Panc1 (cell line): ENCODE results near the gene LRRC43. TPM values are rescaled to one million over a fixed set of nuclear protein-coding genes. Genes with fewer than 3 reads are reported as not detected.

ENCODE experiments used
- ATAC-seq: fragments of 200-7000 bp; cut with Tn5 transposase; 2 replicates; pipeline ENCODE4 v1.9.1; 2020; ENCODE audit warnings: mild to moderate bottlenecking, moderate library complexity
- BruUV-seq: library from RNA; stranded (reverse); fragments of 400-500 nt; replicated peaks from 2 replicates; lab custom pipeline; 2021; lab: Mats Ljungman, UMichigan
- CTCF ChIA-PET: fragments of 300-600 bp; sonication (Branson Sonifier 250); formaldehyde crosslinking; loops from one replicate; lab custom pipeline; 2022; ENCODE audit warnings: antibody characterized with exemption; lab: Charles Lee
- POLR2A ChIA-PET: fragments of 300-600 bp; sonication (Branson Sonifier 250); formaldehyde crosslinking; loops from one replicate; lab custom pipeline; 2022; ENCODE audit warnings: antibody characterized with exemption; lab: Charles Lee
- DNase-seq: peaks from one replicate; pipeline ENCODE4 v3.0.0-alpha.2; 2010; ENCODE audit warnings: low read depth, low spot score
- H3K27ac ChIP-seq: 2 replicates; pipeline ENCODE4 v1.5.1; 2011; ENCODE audit warnings: mild to moderate bottlenecking, low read length, inconsistent platforms
- H3K27me3 ChIP-seq: fragments of 200-500 bp; sonication (Bioruptor generic); 2 replicates; pipeline ENCODE4 v1.6.0; 2014; ENCODE audit warnings: low read length, inconsistent platforms; ENCODE audit not compliant: control insufficient read depth, insufficient read depth
- H3K36me3 ChIP-seq: fragments of 200-500 bp; sonication (Bioruptor generic); 2 replicates; pipeline ENCODE4 v1.5.1; 2014; ENCODE audit warnings: inconsistent platforms, mild to moderate bottlenecking, low read length, moderate library complexity; ENCODE audit not compliant: control insufficient read depth, insufficient read depth
- H3K4me1 ChIP-seq: 2 replicates; pipeline ENCODE4 v1.5.1; 2011; ENCODE audit warnings: inconsistent platforms, mild to moderate bottlenecking, low read length, moderate library complexity; ENCODE audit not compliant: control insufficient read depth, insufficient read depth
- H3K4me3 ChIP-seq, 2 experiments: 2 replicates each; pipeline ENCODE4 v1.5.1; 2011 to 2012; ENCODE audit warnings: low read depth in 2 of 2, low read length in 2 of 2, mild to moderate bottlenecking in 2 of 2, inconsistent platforms in 1 of 2, moderate library complexity in 1 of 2
- H3K9me3 ChIP-seq: fragments of 200-500 bp; sonication (Bioruptor generic); 2 replicates; pipeline ENCODE4 v1.5.1; 2014; ENCODE audit warnings: low read depth, mild to moderate bottlenecking, inconsistent platforms, low read length, moderate library complexity; ENCODE audit not compliant: control insufficient read depth, insufficient read depth
- POLR2AphosphoS5 ChIP-seq: IDR thresholded peaks from 2 replicates; pipeline ENCODE4 v1.6.1; 2012; ENCODE audit warnings: mild to moderate bottlenecking, low read depth, low read length, moderate library complexity
- SIN3A ChIP-seq: IDR thresholded peaks from 2 replicates; pipeline ENCODE4 v1.6.1; 2012; ENCODE audit warnings: low read depth, mild to moderate bottlenecking, low read length, moderate library complexity, borderline replicate concordance; ENCODE audit not compliant: insufficient read depth
- TCF7L2 ChIP-seq: IDR thresholded peaks from 2 replicates; pipeline ENCODE4 v1.6.1; 2011; ENCODE audit warnings: mild to moderate bottlenecking, low read depth, low read length, inconsistent platforms
- in situ Hi-C: cut with HindIII; loops from 2 replicates; pipeline ENCODE4 v1.10.0; 2016; ENCODE audit warnings: low sequenced_read_pairs, low pct_unique_long_range_greater_than_20kb
- intact Hi-C: fragments of 100-400 bp; cut with micrococcal nuclease; formaldehyde crosslinking; loops from one replicate; pipeline ENCODE4 v1.10.0; 2022; ENCODE audit not compliant: unreplicated experiment
- total RNA-seq: library from RNA; stranded (reverse); gene quantifications from one replicate; pipeline ENCODE4 v1.2.1, GENCODE V29; 2021; ENCODE audit not compliant: unreplicated experiment
- TF ChIP-seq, protein P1 (sequence below): fragments of 450-650 bp; IDR thresholded peaks from 2 replicates; pipeline ENCODE4 v1.5.1; 2017; ENCODE audit warnings: mild to moderate bottlenecking
- TF ChIP-seq, protein P2 (sequence below), 2 experiments: IDR thresholded peaks; 2 replicates each; pipeline ENCODE4 v1.6.1; 2011 to 2012; ENCODE audit warnings: low read depth in 2 of 2, control low read depth in 1 of 2, low read length in 1 of 2, mild to moderate bottlenecking in 1 of 2, moderate library complexity in 1 of 2; ENCODE audit not compliant: insufficient read depth in 1 of 2

The LRRC43 gene
- total RNA-seq, 1 experiment from 2014 or later, result 1.5 TPM

DNA sequence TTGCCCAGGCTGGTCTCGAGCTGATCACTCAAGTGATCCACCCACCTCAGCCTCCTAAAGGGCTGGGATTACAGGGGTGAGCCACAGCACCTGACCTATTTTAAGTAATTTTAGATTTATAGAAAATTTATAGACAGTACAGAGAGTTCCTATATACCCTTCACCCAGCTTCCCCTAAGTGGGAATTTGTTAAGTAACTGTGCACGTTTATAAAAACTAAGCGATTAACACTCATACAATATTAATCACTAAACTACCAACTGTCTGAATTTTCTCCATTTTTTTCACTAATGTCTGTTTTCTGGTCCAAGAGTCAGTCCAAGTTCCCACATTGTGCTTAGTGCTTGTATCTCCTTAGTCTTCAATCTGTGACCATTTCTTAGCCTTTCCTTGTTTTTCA, 14.4 kb upstream of the LRRC43 start:
- no peaks in the 10 kb centered on the region for H3K9me3 ChIP-seq
- no peak overlapping the region for H3K4me3 ChIP-seq
- no peaks in the 10 kb centered on the region for H3K27me3 ChIP-seq
- ChIA-PET POLR2A (no interaction called here), CTCF (interaction anchor here (0.7 kb wide), 1 partner anchor 14 kb away, joined by 3 read pairs; no protein-coding TSS in a partner anchor)
- in situ Hi-C loops (no loop called here), intact Hi-C loops (no loop called here)
- H3K4me1 ChIP-seq, result no peaks in the 10 kb centered on the region
- no peak for DNase-seq
- H3K36me3 ChIP-seq, result no peaks in the 10 kb centered on the region
- no TSS peak for BruUV-seq
- no peak for ATAC-seq
- no peak overlapping the region for H3K27ac ChIP-seq
- TF ChIP-seq, protein P1, sequence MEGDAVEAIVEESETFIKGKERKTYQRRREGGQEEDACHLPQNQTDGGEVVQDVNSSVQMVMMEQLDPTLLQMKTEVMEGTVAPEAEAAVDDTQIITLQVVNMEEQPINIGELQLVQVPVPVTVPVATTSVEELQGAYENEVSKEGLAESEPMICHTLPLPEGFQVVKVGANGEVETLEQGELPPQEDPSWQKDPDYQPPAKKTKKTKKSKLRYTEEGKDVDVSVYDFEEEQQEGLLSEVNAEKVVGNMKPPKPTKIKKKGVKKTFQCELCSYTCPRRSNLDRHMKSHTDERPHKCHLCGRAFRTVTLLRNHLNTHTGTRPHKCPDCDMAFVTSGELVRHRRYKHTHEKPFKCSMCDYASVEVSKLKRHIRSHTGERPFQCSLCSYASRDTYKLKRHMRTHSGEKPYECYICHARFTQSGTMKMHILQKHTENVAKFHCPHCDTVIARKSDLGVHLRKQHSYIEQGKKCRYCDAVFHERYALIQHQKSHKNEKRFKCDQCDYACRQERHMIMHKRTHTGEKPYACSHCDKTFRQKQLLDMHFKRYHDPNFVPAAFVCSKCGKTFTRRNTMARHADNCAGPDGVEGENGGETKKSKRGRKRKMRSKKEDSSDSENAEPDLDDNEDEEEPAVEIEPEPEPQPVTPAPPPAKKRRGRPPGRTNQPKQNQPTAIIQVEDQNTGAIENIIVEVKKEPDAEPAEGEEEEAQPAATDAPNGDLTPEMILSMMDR, result no peak
- TF ChIP-seq TCF7L2 (no peak), POLR2AphosphoS5 (no peak), SIN3A (no peak)
- TF ChIP-seq, protein P2, sequence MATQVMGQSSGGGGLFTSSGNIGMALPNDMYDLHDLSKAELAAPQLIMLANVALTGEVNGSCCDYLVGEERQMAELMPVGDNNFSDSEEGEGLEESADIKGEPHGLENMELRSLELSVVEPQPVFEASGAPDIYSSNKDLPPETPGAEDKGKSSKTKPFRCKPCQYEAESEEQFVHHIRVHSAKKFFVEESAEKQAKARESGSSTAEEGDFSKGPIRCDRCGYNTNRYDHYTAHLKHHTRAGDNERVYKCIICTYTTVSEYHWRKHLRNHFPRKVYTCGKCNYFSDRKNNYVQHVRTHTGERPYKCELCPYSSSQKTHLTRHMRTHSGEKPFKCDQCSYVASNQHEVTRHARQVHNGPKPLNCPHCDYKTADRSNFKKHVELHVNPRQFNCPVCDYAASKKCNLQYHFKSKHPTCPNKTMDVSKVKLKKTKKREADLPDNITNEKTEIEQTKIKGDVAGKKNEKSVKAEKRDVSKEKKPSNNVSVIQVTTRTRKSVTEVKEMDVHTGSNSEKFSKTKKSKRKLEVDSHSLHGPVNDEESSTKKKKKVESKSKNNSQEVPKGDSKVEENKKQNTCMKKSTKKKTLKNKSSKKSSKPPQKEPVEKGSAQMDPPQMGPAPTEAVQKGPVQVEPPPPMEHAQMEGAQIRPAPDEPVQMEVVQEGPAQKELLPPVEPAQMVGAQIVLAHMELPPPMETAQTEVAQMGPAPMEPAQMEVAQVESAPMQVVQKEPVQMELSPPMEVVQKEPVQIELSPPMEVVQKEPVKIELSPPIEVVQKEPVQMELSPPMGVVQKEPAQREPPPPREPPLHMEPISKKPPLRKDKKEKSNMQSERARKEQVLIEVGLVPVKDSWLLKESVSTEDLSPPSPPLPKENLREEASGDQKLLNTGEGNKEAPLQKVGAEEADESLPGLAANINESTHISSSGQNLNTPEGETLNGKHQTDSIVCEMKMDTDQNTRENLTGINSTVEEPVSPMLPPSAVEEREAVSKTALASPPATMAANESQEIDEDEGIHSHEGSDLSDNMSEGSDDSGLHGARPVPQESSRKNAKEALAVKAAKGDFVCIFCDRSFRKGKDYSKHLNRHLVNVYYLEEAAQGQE (IDR thresholded peaks at IDR 0.05; ENCODE audit: insufficient read depth in 1 of 2, low read depth in 2 of 2, low read length in 1 of 2), result no peak

- ATAC-seq (no peak), DNase-seq (no peak)
- in situ Hi-C loops, result no loop called here
- no peak for TF ChIP-seq TCF7L2
- TF ChIP-seq, protein P2 (IDR thresholded peaks at IDR 0.05; ENCODE audit: insufficient read depth in 1 of 2, low read depth in 2 of 2, low read length in 1 of 2), result no peak
- no peak for TF ChIP-seq SIN3A
- TF ChIP-seq, protein P1, result no peak
- TF ChIP-seq POLR2AphosphoS5, result no peak
- CTCF ChIA-PET, result no interaction called here
- H3K36me3 ChIP-seq, result no peaks in the 10 kb centered on the region
- no peaks in the 10 kb centered on the region for H3K27me3 ChIP-seq
- intact Hi-C loops, result no loop called here
- no peak overlapping the region for H3K27ac ChIP-seq
- H3K9me3 ChIP-seq, result no peaks in the 10 kb centered on the region
- BruUV-seq, result no TSS peak
- no peak overlapping the region for H3K4me3 ChIP-seq
- H3K4me1 ChIP-seq, result no peaks in the 10 kb centered on the region
- POLR2A ChIA-PET, result interaction anchor here (0.5 kb wide), 1 partner anchor 23 kb away, joined by 6 read pairs; no protein-coding TSS in a partner anchor
These were observed 11.5 kb upstream of the LRRC43 start for GRCh38 chr12:122171399-122171798.
